ENCODE data around the gene TBC1D22B. TPM values are rescaled to one million over a fixed set of nuclear protein-coding genes. Genes with fewer than 3 reads are reported as not detected.
A peak's percentile ranks its signal among the peaks of the same experiment; 100 is the strongest.

TBC1D22B gene
- total and polyA plus RNA-seq, 2 of the 13 experiments (the other 11 are each of a cell fraction or from before 2014, with no cell fraction given): 9.7 to 12.9 TPM

GRCh38 chr6:37353761-37354525 is 96.4 kb downstream of the TBC1D22B start, which contains the start of gene RNF8 (continued):
- peak; percentile 77 for TF ChIP-seq ZNF503 (CRISPR knock-in tag; IDR thresholded peaks at IDR 0.05)
- peak; percentile 39; the same call in 1 of the 2 replicates for TF ChIP-seq TOE1 (CRISPR knock-in tag; IDR thresholded peaks at IDR 0.05)
- no peak for TF ChIP-seq CAMTA2 (CRISPR knock-in tag; IDR thresholded peaks at IDR 0.05; ENCODE audit: borderline replicate concordance)
- no peak for TF ChIP-seq KDM1A (CRISPR knock-in tag; IDR thresholded peaks at IDR 0.05)
- TF ChIP-seq SALL2 (CRISPR knock-in tag; IDR thresholded peaks at IDR 0.05): peak; percentile 95
- TF ChIP-seq PRMT3 (CRISPR knock-in tag; IDR thresholded peaks at IDR 0.05; ENCODE audit: borderline replicate concordance, low read depth): no peak
- peak; percentile 92 for TF ChIP-seq POLR2AphosphoS5 (IDR thresholded peaks at IDR 0.05; ENCODE audit: low read depth, low read length)
- TF ChIP-seq, protein P1, sequence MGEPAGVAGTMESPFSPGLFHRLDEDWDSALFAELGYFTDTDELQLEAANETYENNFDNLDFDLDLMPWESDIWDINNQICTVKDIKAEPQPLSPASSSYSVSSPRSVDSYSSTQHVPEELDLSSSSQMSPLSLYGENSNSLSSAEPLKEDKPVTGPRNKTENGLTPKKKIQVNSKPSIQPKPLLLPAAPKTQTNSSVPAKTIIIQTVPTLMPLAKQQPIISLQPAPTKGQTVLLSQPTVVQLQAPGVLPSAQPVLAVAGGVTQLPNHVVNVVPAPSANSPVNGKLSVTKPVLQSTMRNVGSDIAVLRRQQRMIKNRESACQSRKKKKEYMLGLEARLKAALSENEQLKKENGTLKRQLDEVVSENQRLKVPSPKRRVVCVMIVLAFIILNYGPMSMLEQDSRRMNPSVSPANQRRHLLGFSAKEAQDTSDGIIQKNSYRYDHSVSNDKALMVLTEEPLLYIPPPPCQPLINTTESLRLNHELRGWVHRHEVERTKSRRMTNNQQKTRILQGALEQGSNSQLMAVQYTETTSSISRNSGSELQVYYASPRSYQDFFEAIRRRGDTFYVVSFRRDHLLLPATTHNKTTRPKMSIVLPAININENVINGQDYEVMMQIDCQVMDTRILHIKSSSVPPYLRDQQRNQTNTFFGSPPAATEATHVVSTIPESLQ (CRISPR knock-in tag; conservative IDR thresholded peaks at IDR 0.05): no peak
- TF ChIP-seq, protein P2, sequence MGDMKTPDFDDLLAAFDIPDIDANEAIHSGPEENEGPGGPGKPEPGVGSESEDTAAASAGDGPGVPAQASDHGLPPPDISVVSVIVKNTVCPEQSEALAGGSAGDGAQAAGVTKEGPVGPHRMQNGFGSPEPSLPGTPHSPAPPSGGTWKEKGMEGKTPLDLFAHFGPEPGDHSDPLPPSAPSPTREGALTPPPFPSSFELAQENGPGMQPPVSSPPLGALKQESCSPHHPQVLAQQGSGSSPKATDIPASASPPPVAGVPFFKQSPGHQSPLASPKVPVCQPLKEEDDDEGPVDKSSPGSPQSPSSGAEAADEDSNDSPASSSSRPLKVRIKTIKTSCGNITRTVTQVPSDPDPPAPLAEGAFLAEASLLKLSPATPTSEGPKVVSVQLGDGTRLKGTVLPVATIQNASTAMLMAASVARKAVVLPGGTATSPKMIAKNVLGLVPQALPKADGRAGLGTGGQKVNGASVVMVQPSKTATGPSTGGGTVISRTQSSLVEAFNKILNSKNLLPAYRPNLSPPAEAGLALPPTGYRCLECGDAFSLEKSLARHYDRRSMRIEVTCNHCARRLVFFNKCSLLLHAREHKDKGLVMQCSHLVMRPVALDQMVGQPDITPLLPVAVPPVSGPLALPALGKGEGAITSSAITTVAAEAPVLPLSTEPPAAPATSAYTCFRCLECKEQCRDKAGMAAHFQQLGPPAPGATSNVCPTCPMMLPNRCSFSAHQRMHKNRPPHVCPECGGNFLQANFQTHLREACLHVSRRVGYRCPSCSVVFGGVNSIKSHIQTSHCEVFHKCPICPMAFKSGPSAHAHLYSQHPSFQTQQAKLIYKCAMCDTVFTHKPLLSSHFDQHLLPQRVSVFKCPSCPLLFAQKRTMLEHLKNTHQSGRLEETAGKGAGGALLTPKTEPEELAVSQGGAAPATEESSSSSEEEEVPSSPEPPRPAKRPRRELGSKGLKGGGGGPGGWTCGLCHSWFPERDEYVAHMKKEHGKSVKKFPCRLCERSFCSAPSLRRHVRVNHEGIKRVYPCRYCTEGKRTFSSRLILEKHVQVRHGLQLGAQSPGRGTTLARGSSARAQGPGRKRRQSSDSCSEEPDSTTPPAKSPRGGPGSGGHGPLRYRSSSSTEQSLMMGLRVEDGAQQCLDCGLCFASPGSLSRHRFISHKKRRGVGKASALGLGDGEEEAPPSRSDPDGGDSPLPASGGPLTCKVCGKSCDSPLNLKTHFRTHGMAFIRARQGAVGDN (CRISPR knock-in tag; IDR thresholded peaks at IDR 0.05): peak; percentile 95
- TF ChIP-seq ZNF672 (CRISPR knock-in tag; IDR thresholded peaks at IDR 0.05): no peak
- no peak for TF ChIP-seq ZNF10 (CRISPR knock-in tag; IDR thresholded peaks at IDR 0.05; ENCODE audit: borderline replicate concordance, low read depth)
- TF ChIP-seq NR2C2 (CRISPR knock-in tag; IDR thresholded peaks at IDR 0.05; ENCODE audit: borderline replicate concordance): peak; percentile 77
- peak; percentile 49; the same call in 1 of the 2 replicates for TF ChIP-seq ZNF792 (CRISPR knock-in tag; IDR thresholded peaks at IDR 0.05)
- peak; percentile 79; the same call in 1 of the 2 replicates for TF ChIP-seq ZNF367 (CRISPR knock-in tag; IDR thresholded peaks at IDR 0.05; ENCODE audit: borderline replicate concordance)
- no peak for TF ChIP-seq SMAD3 (CRISPR knock-in tag; IDR thresholded peaks at IDR 0.05)
- no peak for TF ChIP-seq ZNF7 (CRISPR knock-in tag; IDR thresholded peaks at IDR 0.05)
- TF ChIP-seq ZNF12 (CRISPR knock-in tag; IDR thresholded peaks at IDR 0.05): peak; percentile 24; the same call in 1 of the 2 replicates
- TF ChIP-seq TEAD2 (CRISPR knock-in tag; IDR thresholded peaks at IDR 0.05): 0 out of 2 replicates have a peak, but pooled peaks have one; percentile 70

Data from HepG2 (cell line).